Right atrium auricular region (tissue), 2 donors: ENCODE results near the gene KIF4A. TPM values are rescaled to one million over a fixed set of nuclear protein-coding genes. Genes with fewer than 3 reads are reported as not detected.

Source experiments
- DNase-seq: peaks from one replicate; pipeline ENCODE4 v3.0.0-alpha.2; 2019; ENCODE audit warnings: low spot score
- H3K27ac ChIP-seq, 2 donors: fragments of 200-600 bp; sonication (generic); 1 replicate in 1 of 2; 2 replicates in 1 of 2; pipeline ENCODE4 v1.5.1; 2016 to 2019
- H3K27me3 ChIP-seq, 2 donors: fragments of 200-600 bp; sonication (generic); one replicate each; pipeline versions ENCODE4 v1.5.1 to v1.6.0; 2017 to 2019
- H3K36me3 ChIP-seq: fragments of 200-600 bp; sonication (generic); one replicate; pipeline ENCODE4 v1.5.1; 2016
- H3K4me1 ChIP-seq, 2 donors: fragments of 200-600 bp; sonication (generic); one replicate each; pipeline versions ENCODE4 v1.5.1 to v1.6.0; 2017 to 2019
- H3K4me3 ChIP-seq, 2 donors: fragments of 200-600 bp; sonication (generic); 1 replicate in 1 of 2; 2 replicates in 1 of 2; pipeline ENCODE4 v1.5.1; 2017 to 2019; ENCODE audit warnings: mild to moderate bottlenecking in 1 of 2, moderate library complexity in 1 of 2
- H3K9me3 ChIP-seq, 2 donors: fragments of 200-600 bp; sonication (generic); one replicate each; pipeline ENCODE4 v1.5.1; 2019
- CTCF ChIP-seq, 2 donors: fragments of 200-600 bp; sonication (generic); IDR thresholded peaks; one replicate each; pipeline ENCODE4 v1.5.1; 2019; ENCODE audit warnings: antibody characterized with exemption in 2 of 2
- total RNA-seq, 2 donors: library from RNA; depleted of rRNA; stranded (reverse); fragments of >200 nt; gene quantifications; one replicate each; pipeline ENCODE4 v1.1.0, GENCODE V29; 2016

Gene KIF4A
- total RNA-seq, 2 donors from 2014 or later: 0.08 to 0.41 TPM

GRCh38 chrX:70446380-70447350 lies 156.8 kb downstream of the KIF4A start:
- no peaks in the 10 kb centered on the region for H3K27me3 ChIP-seq
- H3K27ac ChIP-seq: no peak overlapping the region
- TF ChIP-seq CTCF (IDR thresholded peaks at IDR 0.05): no peak
- DNase-seq: no peak
- H3K4me3 ChIP-seq: no peak overlapping the region
- H3K36me3 ChIP-seq: no peaks in the 10 kb centered on the region
- H3K4me1 ChIP-seq: peaks cover 0 to 4% of the 10 kb centered on the region in 2 donors
- H3K9me3 ChIP-seq: no peaks in the 10 kb centered on the region

- H3K9me3 ChIP-seq: no peaks in the 10 kb centered on the region
- no peak for DNase-seq
- no peak overlapping the region for H3K27ac ChIP-seq
- no peaks in the 10 kb centered on the region for H3K27me3 ChIP-seq
- no peak for TF ChIP-seq CTCF (IDR thresholded peaks at IDR 0.05)
- no peak overlapping the region for H3K4me3 ChIP-seq
- H3K4me1 ChIP-seq: peaks cover 0 to 12% of the 10 kb centered on the region in 2 donors
- H3K36me3 ChIP-seq: no peaks in the 10 kb centered on the region
These were observed 159.6 kb downstream of the KIF4A start for GRCh38 chrX:70449457-70449966.

- Histone ChIP-seq H3K4me1 (peaks cover 0 to 8% of the 10 kb centered on the region in 2 donors), H3K4me3 (peak overlapping the region; percentile 37 to 57), H3K36me3 (no peaks in the 10 kb centered on the region), H3K27ac (peak overlapping the region; percentile 48 to 64), H3K9me3 (no peaks in the 10 kb centered on the region), H3K27me3 (no peaks in the 10 kb centered on the region)
- peak; percentile 30 to 73 for TF ChIP-seq CTCF (IDR thresholded peaks at IDR 0.05)
- DNase-seq: no peak
These were observed 162.3 kb downstream of the KIF4A start for GRCh38 chrX:70452143-70452733.

GRCh38 chrX:70453024-70453618 lies 163.2 kb downstream of the KIF4A start:
- H3K27me3 ChIP-seq: no peaks in the 10 kb centered on the region
- H3K9me3 ChIP-seq: no peaks in the 10 kb centered on the region
- peak overlapping the region in 1 of 2 donors; percentile 57 for H3K4me3 ChIP-seq
- no peak overlapping the region for H3K27ac ChIP-seq
- H3K36me3 ChIP-seq: no peaks in the 10 kb centered on the region
- no peak for TF ChIP-seq CTCF (IDR thresholded peaks at IDR 0.05)
- DNase-seq: no peak
- peaks cover 0 to 8% of the 10 kb centered on the region in 2 donors for H3K4me1 ChIP-seq

- peak overlapping the region; percentile 50 to 56 for H3K4me3 ChIP-seq
- H3K9me3 ChIP-seq: no peaks in the 10 kb centered on the region
- DNase-seq: peak; percentile 69
- no peaks in the 10 kb centered on the region for H3K36me3 ChIP-seq
- H3K27ac ChIP-seq: peak overlapping the region; percentile 82 to 91
- peaks cover 0 to 8% of the 10 kb centered on the region in 2 donors for H3K4me1 ChIP-seq
- TF ChIP-seq CTCF (IDR thresholded peaks at IDR 0.05): peak; percentile 79 to 84
- H3K27me3 ChIP-seq: no peaks in the 10 kb centered on the region
These were observed 164.8 kb downstream of the KIF4A start for GRCh38 chrX:70454441-70455365.
